ENCODE measurements around the gene KATNAL2.

GRCh38 chr18:46920653-46921052 is 3.3 kb downstream of the KATNAL2 start:
- no peak for TF ChIP-seq CTCF (IDR thresholded peaks at IDR 0.05)
- TF ChIP-seq POLR2A (IDR thresholded peaks at IDR 0.05): no peak

All from heart left ventricle (tissue), 13 donors.